HUDEP-2 (cell line): ENCODE data around the gene RPL29.
"Not testable (repeated sequence)": the region's sequence is repeated elsewhere in the genome, so short reads cannot be mapped to it uniquely, and the experiment has no call there.

Experiments
- DNase-seq, 76 experiments: peaks; one replicate each; lab custom pipeline; 2025; ENCODE audit not compliant: unreplicated experiment in 76 of 76; lab: John Stamatoyannopoulos, UW

RPL29 gene

GRCh38 chr3:51995346-51996163 lies at the start of gene RPL29:
RPL29 (minus strand) TSS chr3:51995895; CDS start chr3:51995461, 434 bp downstream.
- peak in 74 of 76 experiments; percentile 35 to 94 (median 87) for DNase-seq

GRCh38 chr3:52044869-52045619 lies 49.3 kb upstream of the RPL29 start:
- DNase-seq = no peak

- no peak for DNase-seq
Observed at GRCh38 chr3:52043750-52044149, 48.1 kb upstream of the RPL29 start.

GRCh38 chr3:52043039-52043438 lies 47.3 kb upstream of the RPL29 start:
- not testable (repeated sequence) for DNase-seq

- DNase-seq = peak in 1 of 76 experiments; percentile 35
Observed at GRCh38 chr3:52041118-52041731, 45.5 kb upstream of the RPL29 start.

GRCh38 chr3:52040600-52040999 lies 44.9 kb upstream of the RPL29 start:
- DNase-seq = no peak

GRCh38 chr3:52039846-52040245 lies 44.2 kb upstream of the RPL29 start:
- no peak for DNase-seq

GRCh38 chr3:52039426-52039825 lies 43.7 kb upstream of the RPL29 start:
- no peak for DNase-seq

GRCh38 chr3:52038227-52038626 lies 42.5 kb upstream of the RPL29 start:
- no peak for DNase-seq

- DNase-seq = no peak
Observed at GRCh38 chr3:52037291-52037690, 41.6 kb upstream of the RPL29 start.

- no peak for DNase-seq
Observed at GRCh38 chr3:52036829-52037228, 41.1 kb upstream of the RPL29 start.

- no peak for DNase-seq
Observed at GRCh38 chr3:52036222-52036694, 40.6 kb upstream of the RPL29 start.

GRCh38 chr3:52034651-52035050 lies 39.0 kb upstream of the RPL29 start:
- no peak for DNase-seq

- DNase-seq = no peak
Observed at GRCh38 chr3:52034212-52034611, 38.5 kb upstream of the RPL29 start.

GRCh38 chr3:52033748-52034147 lies 38.1 kb upstream of the RPL29 start:
- not testable (repeated sequence) for DNase-seq

- no peak for DNase-seq
Observed at GRCh38 chr3:52032702-52033408, 37.2 kb upstream of the RPL29 start.

GRCh38 chr3:52031896-52032295 lies 36.2 kb upstream of the RPL29 start:
- DNase-seq = no peak

GRCh38 chr3:52030714-52031310 lies 35.1 kb upstream of the RPL29 start:
- no peak for DNase-seq

GRCh38 chr3:52029535-52029934 lies 33.8 kb upstream of the RPL29 start:
- no peak for DNase-seq

- DNase-seq = peak in 29 of 76 experiments; percentile 3 to 59 (median 26)
Observed at GRCh38 chr3:52029053-52029452, 33.4 kb upstream of the RPL29 start.
